Measurements from ENCODE around the gene HNRNPR.
"Not testable (repeated sequence)": the region's sequence is repeated elsewhere in the genome, so short reads cannot be mapped to it uniquely, and the experiment has no call there.

Gene HNRNPR

DNA sequence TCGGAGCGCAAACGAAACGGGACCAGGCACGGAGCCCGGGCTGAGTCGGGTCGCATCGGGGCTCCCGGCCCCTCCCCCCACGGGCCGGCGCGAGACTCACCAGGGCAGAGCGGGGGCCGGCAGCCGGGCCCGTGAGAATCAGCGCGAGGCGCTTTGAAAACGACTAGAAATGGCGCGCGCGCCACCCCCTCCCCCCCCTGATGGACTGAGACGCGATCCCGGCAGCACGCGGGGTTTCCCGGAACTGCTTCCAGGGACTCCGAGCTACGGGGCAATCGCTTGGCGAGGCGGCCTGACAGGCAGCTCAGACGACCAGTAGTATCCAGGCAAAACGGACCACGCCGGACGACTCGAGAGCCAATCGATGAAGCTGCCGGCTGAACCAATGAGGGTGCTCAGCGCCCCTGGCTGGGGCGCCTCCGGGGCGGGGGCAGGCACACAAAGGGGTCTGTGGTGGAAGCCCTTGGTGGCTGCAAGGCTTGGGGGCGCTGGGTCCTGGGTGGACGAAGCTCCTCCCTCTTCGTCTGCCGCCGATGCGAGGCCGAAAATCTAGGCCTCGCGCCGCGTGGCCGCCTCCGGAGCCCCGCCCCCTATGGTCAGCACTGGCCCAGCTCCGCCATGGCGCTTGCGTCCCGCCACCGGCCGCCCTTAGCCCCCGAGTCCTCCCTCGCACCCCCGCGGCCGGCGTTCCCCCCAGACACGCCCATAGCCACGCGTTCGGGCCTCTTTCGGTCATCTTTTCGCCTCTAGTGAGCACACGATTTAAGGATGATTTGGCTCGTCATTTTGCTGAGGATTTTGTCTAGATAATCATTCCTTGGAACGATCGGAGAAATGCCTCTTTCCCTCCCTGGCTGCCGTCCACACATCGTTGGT is at the start of gene HNRNPR:
HNRNPR (minus strand) TSS at position 174 of the 876 bp plus-strand sequence. CDS start 3,276 bp downstream, outside the sequence.
- in situ Hi-C loops (cut with MboI; ENCODE audit: low sequenced_read_pairs), result no loop called here

DNA sequence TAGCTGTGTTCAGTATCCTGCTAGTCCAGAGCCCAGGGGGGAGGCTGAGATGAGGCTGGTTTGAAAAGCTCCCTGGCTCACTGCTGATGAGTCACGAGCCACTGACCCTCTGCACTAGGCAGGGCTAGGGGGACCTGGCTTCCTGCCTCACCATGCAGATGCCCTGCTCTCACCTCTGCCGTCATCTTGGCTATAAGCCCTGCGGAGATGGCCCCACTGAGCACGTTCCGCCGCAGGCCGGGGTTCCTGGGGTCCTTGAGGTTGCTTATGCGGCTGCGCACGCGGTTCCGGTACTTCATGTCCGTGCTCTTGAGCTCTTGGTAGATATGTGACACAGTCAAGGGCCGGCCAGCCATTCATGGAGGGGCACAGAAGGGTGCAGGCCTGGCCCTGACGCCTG is 49.6 kb upstream of the HNRNPR start:
- in situ Hi-C loops (cut with MboI; ENCODE audit: low sequenced_read_pairs), result no loop called here

DNA sequence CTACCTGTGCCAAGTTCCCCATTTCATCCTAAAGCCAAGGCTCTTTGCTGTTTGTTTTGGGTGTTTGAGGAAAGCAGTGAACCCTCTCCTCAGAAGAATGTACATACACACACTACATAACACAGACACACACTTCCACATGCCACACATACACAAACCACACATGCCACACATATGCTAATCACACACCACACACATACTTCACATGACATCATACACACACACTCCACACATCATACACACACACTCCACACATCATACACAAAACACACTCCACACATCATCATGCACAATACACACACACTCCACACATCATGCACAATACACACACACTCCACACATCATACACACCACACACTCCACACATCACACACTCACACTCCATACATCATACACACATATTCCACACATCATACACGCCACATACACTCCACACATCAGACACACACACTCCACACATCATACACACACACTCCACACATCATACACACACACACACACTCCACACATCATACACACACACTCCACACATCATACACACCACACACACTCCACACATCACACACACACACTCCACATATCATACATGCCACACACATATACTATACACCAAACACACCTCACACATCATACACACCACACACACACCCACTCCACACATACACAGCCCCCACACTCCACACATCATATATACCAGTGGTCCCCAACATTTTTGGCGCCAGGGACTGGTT is 48.2 kb upstream of the HNRNPR start:
- in situ Hi-C loops (cut with MboI; ENCODE audit: low sequenced_read_pairs), result no loop called here

DNA sequence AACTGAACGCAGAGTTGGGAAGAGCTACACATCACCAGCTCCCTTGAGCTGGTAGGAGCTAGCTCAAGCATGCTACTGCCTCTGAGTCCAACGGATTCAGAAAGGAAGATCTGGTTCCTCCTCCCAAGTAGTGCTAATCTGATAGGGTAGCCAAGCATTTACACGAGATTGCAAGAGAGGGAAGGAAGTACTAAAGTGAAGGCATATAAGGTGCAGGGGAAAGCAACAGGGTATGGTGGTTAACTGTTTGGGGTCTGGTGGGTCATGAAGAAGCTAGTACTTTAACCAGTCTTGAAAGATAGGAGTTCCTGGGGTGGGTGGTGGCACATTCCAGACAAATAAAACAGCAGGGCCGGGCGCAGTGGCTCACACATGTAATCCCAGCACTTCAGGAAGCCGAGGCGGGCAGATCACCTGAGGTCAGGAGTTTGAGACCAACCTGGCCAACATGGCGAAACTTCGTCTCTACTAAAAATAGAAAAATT is 45.8 kb upstream of the HNRNPR start:
- in situ Hi-C loops (cut with MboI; ENCODE audit: low sequenced_read_pairs), result no loop called here

DNA sequence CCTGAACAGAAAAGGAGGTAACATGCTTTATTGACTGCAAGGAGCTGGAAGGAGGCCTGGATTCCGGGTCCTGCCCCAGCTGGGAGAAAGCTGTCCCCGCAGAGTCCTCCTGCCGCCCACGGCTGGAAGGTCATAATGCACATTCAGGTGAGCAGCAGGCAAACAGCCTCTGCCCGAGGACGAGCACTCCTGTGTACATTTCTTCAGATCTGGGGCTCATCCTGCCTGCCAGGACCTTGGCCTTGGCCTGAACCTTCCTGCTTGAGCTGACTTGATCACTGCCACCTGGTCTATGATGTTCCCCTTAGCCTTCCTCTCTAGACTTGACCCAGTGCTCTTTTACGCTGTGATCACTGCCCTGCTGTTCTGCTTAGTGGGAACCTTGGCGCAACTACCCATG is 43.4 kb upstream of the HNRNPR start:
- in situ Hi-C loops (cut with MboI; ENCODE audit: low sequenced_read_pairs), result no loop called here

DNA sequence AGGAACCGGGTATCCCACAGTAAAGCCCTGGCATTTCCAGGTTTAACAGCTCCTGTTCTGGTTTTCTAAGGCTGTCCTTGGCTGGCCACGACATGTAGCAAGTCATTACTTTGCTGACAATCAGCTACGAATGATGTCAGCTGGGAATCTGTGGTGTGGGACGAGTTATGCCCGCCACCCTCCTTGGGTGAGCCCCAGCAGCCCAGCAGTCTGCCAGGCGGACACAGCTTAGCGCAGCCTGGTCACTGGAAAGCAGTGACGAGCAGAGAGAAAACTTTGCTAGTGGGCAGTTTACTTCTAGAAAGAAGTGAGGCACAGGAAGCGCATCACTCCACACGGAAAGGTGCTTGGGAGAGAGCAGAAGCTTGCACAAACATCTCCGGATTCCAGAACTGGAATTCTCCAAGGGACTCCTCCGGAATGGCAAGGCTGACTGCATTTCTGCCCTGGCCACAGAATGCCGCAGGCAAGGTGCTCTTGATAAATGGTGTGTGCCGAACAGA is 41.1 kb upstream of the HNRNPR start:
- in situ Hi-C loops (cut with MboI; ENCODE audit: low sequenced_read_pairs), result no loop called here

DNA sequence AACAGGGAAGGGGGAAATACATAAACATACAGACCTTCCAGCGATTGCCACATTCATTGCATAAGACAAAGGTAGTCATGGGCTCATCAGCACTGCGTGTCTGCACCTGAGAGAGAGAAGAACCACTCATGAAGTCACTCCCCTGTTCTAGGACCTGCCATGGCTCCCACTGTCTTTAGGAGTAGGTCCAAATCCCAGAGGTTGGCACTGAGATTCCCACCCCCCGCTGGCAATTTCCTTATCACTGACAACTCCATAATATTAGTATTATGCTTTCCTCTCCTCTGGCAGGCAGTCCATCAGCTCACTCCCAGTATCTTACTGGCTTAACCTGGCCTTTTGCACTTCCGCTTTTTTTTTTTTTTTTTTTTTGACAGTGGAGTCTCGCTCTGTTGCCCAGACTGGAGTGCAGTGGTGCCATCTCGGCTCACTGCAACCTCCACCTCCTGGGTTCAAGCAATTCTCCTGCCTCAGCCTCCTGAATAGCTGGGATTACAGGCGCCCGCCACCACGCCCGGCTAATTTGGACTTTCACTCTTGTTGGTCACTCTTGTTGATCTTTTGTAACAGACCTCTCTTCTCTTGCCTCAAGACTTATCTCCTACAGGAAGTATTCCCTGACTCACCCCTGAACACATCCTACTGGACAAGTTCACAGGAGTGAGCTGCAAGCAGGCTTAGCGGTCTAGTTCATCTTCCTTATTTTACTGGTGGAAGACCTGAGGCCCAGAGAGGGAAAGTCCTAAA is 40.4 kb upstream of the HNRNPR start:
- in situ Hi-C loops (cut with MboI; ENCODE audit: low sequenced_read_pairs), result no loop called here

DNA sequence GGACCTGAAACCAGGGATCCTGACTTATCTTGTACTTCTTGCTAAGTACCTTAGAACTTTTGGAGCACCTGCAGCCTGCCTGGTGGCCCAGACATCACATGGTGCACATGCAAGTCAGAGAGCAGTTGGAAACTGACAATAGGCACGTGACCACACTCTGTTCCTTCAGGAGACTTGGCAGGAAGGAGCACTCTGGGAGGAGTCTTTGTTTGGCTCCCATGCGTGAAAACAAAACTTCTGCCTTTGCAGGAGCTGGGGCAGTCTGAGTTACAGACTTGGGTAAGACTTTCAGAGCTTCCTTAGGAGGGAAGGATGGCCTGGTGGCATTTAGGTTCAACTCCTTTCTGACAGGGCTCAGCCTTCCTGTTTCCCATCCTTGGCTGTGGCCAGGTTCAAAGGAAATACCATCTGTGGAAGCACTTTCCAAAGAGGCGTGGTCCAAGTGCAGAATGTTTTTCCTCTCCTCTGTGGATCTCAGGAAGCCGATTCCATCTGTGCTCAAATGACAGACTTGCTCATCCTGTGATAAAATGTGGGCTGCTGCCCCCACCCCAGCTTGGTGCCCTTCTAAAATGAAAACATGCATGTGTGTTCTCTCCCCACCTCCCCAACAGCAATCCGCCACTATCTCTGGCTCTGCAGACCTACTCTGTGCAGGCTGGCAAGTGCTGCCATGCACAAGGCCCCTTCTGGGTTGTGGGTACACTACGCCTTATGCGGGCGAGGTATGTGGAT is 39.7 kb upstream of the HNRNPR start:
- in situ Hi-C loops (cut with MboI; ENCODE audit: low sequenced_read_pairs), result no loop called here

DNA sequence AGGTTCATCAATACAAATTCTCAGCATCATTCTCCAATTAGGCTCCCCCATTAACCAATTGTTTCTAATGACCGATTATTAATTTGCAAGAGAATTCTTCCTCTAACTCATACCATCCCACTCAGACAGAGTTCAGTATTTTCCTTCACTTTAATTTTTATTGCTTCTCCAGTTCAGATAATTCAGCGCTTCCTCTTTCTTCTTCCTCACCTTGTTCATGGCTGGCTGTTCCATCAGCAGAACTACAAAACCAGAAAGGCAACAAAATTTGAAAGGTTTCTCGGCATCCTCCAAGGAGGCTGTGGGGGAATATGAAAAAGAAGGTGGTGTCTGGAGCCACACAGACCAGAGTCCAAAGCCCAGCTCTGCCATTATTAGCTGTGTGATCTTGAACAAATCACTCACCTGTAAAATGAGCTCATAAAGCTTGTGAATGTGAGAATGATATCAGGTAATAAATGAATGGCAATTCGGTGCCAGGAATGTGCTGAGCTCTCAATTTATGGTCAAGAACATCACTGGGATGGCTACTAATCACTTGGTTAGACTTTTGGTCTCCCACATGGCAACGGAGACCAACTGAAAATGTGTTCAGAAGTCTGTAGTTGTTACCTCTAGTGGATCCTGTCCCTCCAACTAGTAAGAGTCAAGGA is 37.3 kb upstream of the HNRNPR start:
- in situ Hi-C loops (cut with MboI; ENCODE audit: low sequenced_read_pairs), result no loop called here

DNA sequence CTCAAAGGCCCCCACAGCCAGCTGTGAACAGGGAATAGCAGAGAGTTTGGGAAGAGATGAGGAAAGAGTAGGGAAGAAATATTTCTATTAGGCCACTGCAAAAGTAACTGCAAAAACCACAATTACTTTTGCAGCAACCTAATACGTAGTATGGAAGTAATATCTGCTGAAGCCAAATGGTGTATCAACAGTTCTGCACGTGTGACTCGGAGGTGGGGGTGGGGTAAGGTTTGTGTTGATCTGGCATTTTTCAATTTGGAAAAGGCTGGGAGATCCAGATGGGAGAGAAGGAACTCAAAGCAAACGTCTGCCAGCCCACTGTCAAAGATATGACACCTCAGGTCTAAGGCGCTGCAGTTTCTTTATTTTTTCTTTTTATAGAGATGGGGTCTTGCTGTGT is 36.6 kb upstream of the HNRNPR start:
- in situ Hi-C loops (cut with MboI; ENCODE audit: low sequenced_read_pairs), result no loop called here

DNA sequence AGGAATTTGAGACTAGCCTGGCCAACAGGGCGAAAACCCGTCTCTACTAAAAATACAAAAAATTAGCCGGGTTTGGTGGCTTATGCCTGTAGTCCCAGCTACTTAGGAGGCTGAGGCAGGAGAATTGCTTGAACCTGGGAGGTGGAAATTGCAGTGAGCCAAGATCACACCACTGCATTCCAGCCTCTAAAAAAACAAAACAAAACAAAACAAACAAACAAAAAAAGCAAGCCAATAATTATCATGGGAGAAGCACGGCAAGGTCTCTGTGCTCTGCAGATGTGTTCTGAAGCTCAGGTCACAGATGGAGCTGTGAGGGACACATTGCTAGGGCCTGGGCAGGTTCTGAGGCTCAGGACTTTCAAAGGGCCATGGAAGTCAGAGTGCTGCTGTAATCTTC is 36.2 kb upstream of the HNRNPR start:
- in situ Hi-C loops (cut with MboI; ENCODE audit: low sequenced_read_pairs), result not testable (repeated sequence)

DNA sequence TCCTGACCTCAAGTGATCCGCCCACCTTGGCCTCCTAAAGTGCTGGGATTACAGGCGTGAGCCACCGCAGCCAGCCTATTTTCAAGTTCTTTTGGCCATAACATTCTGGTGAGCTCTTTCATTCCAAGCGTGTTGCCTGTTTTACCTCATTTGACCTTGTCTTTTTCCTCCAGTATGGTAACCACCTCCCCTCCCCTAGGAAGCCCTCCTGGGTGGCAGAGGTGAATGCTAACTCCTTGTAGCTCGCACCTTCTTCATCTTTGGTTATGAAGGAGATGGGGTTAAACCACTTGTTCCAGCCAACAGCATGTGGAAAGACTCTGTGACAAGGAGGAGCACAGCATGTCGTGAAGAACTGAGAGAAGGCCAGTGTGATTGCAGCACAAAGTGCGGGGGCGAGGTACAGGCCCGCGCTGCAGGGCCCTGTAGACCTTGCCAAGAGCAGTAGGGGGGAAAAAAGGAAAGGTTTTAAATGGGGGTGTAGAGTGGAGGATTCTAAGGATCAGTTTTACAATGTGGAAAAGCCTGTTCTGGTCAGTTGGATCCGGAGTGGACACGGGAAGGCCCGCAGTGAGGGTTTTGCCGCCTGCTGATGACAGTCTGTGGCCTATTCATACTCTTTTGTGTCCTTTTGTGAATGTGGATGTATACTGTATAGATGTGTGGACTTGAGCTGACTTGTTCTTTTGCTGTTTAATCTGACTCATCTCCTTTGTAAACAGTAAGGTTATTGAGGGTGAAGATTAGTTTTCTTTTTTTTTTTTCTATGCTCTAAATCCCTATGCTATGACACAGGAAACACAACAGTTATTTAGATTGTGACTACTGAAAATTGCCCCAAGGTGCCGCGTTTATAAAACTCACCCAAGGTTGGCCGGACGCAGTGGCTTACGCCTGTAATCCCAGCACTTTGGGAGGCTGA is 33.1 kb upstream of the HNRNPR start:
- in situ Hi-C loops (cut with MboI; ENCODE audit: low sequenced_read_pairs), result no loop called here

DNA sequence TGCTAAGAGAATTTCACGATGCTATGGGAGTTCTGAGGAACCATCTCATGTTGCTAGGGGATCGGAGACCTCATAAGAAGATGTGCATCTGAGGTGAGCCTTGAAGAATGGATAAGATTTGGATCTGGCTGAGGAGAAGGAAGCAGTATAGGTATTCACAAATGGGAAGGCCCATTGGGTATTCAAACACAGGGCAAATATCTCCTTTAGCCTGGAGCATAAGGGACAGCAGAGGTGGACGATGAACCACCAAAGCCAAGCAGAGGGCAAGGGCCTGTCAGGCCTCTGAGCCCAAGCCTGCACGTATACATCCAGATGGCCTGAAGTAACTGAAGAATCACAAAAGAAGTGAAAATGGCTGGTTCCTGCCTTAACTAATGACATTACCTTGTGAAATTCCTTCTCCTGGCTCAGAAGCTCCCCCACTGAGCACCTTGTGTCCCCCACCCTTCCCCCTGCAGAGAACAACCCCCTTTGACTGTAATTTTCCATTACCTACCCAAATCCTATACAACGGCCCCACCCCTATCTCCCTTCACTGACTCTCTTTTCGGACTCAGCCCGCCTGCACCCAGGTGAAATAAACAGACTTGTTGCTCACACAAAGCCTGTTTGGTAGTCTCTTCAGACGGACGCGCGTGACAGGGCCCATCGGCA is 30.1 kb upstream of the HNRNPR start:
- in situ Hi-C loops (cut with MboI; ENCODE audit: low sequenced_read_pairs), result not testable (repeated sequence)

DNA sequence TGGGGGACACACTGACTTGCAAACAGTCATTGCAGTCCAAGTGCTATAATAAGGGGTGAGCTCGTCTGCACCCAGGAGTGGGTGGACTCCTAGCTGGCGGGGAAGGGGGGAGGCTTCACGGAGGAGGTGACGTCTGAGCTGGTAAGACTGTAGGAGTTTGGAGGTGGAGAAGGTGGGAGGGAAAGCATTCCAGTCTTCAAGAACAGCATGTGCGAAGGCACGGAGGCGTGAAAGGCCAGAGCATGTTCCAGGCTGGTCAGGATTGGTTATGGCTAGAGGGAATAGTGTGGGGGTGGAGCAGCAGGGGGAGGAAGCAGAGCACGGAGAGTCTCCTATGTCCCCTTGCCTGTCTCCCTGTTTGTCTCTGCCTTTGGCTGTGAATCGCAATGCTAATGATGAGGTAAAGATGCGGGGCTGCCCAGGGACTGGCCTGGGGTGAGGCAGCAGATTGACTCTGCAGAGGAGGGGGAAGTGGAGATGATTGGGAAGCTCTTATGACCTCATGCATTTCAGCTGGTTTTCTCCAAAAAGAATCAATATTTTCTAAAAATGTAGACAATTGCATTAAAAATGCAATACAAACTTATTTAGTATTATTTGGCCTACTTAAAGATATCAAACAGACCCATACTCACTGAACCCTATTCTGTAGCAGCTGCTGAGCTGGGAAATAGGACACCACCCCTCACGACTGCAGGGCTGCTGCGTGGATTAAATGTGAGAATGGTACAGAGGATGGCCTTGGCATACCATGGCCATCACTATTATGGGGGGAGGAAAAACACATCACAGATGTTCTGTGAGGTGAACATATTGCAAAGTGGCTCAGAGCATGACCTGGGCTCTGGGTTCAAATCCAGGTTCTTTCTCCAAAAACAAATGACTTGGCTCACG is 28.1 kb upstream of the HNRNPR start:
- in situ Hi-C loops (cut with MboI; ENCODE audit: low sequenced_read_pairs), result no loop called here

DNA sequence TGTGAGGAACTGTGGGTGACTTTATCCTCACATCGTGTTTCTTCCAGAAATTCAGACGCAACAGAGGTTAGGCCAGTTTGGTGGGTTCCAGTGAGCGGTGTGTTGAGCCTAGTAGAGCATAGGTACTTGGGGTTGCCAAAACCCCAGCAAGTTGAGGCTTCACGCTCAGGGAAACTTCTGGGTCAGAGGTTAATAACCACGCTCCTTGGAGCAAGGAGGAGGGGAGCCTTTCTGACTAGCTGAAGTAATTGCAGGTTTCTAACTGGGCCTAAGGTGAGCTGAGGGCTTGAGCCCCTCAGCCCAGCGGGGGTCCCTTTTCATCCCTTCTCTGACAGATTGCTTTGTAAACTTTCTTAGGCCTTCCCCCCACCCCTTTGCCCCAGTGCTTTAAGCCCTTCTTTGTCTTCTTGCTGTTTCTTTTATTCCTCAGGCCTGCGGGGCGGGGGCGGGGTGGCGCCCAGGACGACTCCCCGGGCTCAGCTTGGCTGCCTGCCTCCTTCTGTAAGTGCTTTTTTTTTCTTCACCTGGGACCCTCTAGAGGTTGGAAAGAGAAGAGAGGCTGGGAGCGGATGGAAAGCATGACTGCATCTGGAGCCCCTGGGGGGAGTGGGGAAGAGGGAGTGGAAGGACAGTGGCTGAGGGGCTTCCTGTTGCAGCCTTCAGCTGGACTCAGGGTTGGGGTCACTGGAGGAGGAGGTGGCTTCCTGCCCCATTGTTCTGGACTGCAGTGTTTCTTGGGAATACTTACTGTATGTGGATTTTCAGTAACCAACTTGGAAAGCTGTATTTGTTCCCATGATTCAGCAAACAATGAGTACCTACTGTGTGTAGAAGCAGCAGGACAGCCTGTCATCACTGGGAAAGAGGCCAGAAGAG is 26.9 kb upstream of the HNRNPR start:
- in situ Hi-C loops (cut with MboI; ENCODE audit: low sequenced_read_pairs), result no loop called here

DNA sequence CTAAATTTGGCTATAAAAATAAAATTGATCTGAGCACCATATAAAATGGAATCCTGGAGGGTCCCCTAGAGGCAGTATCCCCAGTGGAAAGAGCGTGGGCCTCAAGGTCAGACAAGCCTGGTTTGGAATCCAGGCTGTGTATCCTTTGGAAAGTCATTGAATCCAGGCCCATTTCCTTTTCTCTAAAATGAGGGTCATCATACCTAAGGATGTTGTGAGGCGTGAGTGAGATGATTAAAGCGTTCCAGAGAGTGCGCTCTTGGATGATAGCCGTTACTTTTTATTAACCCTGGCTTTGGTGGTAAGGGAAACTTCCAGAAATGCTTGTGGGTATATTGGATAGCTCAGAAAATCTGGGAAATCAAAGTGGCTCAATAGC is 26.2 kb upstream of the HNRNPR start:
- in situ Hi-C loops (cut with MboI; ENCODE audit: low sequenced_read_pairs), result no loop called here
